Upper lobe of left lung (tissue), 4 donors: ENCODE measurements around the gene MYO5B.

Source experiments
- EP300 ChIP-seq, 4 donors: sonication (generic); formaldehyde crosslinking; IDR thresholded peaks; one replicate each; pipeline ENCODE4 v1.5.1; 2017; ENCODE audit warnings: antibody characterized with exemption in 4 of 4, control low read depth in 2 of 4
- TF ChIP-seq, protein P1 (sequence below), 6 experiments: fragments of 450-650 bp in 4 of 6; fragments of 200-600 bp in 2 of 6; sonication (generic) in 2 of 6; IDR thresholded peaks; one replicate each; pipeline ENCODE4 v1.5.1; 2016 to 2019; ENCODE audit warnings: antibody characterized with exemption in 6 of 6

DNA sequence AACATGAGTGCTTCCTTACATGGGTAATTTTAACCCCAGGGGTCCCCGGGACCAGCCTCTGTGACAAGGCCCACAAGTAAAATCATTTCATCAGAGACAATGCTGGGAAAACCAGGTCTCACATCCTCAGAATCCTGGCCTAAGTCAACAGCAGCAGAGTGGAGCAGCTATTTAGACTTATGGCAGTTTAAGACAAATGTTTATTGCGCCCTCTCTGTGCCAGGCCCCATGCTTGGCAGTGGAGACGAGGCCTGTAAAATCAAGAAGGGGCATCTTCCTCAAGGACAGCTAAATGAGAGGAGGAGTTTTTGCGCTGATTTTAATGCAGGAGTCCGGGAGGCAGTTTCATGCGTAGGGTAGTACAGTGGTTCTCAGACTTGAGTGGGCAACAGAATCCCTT lies 325.6 kb downstream of the MYO5B start:
- TF ChIP-seq, protein P1, sequence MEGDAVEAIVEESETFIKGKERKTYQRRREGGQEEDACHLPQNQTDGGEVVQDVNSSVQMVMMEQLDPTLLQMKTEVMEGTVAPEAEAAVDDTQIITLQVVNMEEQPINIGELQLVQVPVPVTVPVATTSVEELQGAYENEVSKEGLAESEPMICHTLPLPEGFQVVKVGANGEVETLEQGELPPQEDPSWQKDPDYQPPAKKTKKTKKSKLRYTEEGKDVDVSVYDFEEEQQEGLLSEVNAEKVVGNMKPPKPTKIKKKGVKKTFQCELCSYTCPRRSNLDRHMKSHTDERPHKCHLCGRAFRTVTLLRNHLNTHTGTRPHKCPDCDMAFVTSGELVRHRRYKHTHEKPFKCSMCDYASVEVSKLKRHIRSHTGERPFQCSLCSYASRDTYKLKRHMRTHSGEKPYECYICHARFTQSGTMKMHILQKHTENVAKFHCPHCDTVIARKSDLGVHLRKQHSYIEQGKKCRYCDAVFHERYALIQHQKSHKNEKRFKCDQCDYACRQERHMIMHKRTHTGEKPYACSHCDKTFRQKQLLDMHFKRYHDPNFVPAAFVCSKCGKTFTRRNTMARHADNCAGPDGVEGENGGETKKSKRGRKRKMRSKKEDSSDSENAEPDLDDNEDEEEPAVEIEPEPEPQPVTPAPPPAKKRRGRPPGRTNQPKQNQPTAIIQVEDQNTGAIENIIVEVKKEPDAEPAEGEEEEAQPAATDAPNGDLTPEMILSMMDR (IDR thresholded peaks at IDR 0.05) = no peak
- no peak for TF ChIP-seq EP300 (IDR thresholded peaks at IDR 0.05)
